NB4 (cell line): ENCODE results near the gene BRPF3.

Source experiments
- MYC ChIP-seq: IDR thresholded peaks from 2 replicates; pipeline ENCODE4 v1.6.1; 2011; ENCODE audit warnings: low read depth, low read length
- POLR2A ChIP-seq: IDR thresholded peaks from 2 replicates; pipeline ENCODE4 v1.6.1; 2011; ENCODE audit warnings: mild to moderate bottlenecking; ENCODE audit not compliant: insufficient read length; ENCODE audit errors: extremely low read depth
- TF ChIP-seq, protein P1 (sequence below): IDR thresholded peaks from one replicate; pipeline ENCODE4 v1.5.1; 2012; ENCODE audit warnings: low read depth, low read length
- TF ChIP-seq, protein P2 (sequence below): IDR thresholded peaks from 2 replicates; pipeline ENCODE4 v1.6.1; 2011; ENCODE audit warnings: low read depth, low read length

DNA sequence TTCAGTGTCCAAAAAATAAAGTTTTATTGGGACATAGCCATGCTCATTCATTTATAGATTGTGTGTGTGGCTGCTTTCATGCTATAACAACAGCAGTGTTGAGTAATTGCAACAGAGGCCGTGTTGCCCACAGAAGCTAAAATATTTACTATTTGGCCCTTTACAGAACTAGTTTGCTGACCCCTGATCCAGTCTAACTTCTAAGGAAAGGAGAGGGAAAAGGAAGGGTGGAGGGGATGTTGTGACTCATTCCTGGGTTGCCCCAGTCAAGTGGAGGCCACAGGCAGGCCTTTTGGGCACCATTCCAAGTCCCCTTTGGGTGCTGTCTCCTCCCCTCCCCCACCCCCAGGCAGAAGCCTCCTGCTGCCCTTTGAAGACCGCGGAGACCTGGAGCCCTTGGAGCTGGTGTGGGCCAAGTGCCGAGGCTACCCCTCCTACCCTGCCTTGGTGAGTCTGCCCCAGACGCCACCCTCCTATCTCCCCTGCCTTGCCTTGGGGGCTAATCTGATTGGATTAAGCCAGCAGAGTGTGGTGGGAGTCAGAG, 28.4 kb downstream of the BRPF3 start:
- TF ChIP-seq, protein P1, sequence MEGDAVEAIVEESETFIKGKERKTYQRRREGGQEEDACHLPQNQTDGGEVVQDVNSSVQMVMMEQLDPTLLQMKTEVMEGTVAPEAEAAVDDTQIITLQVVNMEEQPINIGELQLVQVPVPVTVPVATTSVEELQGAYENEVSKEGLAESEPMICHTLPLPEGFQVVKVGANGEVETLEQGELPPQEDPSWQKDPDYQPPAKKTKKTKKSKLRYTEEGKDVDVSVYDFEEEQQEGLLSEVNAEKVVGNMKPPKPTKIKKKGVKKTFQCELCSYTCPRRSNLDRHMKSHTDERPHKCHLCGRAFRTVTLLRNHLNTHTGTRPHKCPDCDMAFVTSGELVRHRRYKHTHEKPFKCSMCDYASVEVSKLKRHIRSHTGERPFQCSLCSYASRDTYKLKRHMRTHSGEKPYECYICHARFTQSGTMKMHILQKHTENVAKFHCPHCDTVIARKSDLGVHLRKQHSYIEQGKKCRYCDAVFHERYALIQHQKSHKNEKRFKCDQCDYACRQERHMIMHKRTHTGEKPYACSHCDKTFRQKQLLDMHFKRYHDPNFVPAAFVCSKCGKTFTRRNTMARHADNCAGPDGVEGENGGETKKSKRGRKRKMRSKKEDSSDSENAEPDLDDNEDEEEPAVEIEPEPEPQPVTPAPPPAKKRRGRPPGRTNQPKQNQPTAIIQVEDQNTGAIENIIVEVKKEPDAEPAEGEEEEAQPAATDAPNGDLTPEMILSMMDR, result no peak
- TF ChIP-seq POLR2A, result no peak
- TF ChIP-seq MYC, result no peak
- TF ChIP-seq, protein P2, sequence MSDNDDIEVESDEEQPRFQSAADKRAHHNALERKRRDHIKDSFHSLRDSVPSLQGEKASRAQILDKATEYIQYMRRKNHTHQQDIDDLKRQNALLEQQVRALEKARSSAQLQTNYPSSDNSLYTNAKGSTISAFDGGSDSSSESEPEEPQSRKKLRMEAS, result no peak
